IPS-NIHi11 (cell line): ENCODE results near the gene CLIP2.
A peak's percentile ranks its signal among the peaks of the same experiment; 100 is the strongest.
"Not testable (repeated sequence)": the region's sequence is repeated elsewhere in the genome, so short reads cannot be mapped to it uniquely, and the experiment has no call there.

ENCODE experiments used
- DNase-seq: peaks from one replicate; pipeline ENCODE4 v3.0.0; 2012; ENCODE audit warnings: mixed read lengths, low spot score

Gene CLIP2

DNA sequence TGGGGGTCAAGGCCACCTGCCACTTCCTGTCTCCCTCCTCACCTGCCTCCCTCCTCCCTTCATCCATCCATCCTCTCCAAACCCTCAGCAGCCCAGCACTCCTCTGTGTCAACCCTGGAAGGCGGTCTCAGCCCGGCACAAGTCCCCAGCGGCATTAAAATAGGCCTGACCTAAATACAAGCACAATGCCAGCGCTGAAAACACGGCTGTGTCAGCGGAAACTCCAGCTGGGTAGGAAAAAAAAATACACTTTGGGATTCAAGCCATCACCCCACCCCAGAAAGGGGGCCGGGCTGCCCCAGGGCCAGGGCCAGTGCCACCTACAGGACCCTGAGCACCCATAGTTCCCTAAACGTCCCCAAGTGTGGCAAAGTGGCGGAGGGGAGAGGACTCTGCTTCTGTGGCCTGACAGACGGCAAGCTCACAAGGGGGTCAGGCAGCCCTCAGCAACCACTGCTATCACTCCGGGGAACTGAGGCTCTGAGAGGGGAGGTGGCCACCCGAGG, 141.8 kb downstream of the CLIP2 start:
- DNase-seq: no peak

DNA sequence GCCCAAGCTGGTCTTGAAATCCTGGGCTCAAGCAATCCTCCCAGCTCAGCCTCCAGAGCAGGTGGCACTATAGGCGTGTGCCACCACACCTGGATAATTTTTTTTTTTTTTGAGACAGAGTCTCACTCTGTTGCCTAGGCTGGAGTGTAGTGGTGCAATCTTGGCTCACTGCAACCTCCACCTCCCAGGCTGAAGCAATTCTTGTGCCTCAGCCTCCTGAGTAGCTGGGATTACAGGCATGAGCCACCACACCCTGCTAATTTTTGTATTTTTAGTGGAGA, 148.0 kb downstream of the CLIP2 start:
- not testable (repeated sequence) for DNase-seq

DNA sequence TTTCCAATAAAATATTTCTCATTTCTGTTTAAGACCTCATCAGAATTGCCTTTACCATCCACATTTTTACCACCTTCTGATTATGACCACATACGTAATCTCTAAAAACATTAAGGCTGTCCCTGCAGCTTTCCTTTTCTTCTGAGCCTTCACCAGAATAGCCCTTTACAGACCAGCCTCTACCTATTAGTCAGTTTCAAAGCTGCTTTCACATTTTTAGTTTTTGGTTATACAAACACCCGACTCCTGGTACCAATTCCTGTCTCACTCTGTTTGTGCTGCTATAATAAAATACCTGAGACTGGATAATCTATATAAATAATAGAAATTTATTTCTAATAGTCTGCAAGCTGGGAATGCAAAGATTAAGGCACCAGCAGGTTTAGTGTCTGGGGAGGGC, 149.1 kb downstream of the CLIP2 start:
- DNase-seq: no peak

DNA sequence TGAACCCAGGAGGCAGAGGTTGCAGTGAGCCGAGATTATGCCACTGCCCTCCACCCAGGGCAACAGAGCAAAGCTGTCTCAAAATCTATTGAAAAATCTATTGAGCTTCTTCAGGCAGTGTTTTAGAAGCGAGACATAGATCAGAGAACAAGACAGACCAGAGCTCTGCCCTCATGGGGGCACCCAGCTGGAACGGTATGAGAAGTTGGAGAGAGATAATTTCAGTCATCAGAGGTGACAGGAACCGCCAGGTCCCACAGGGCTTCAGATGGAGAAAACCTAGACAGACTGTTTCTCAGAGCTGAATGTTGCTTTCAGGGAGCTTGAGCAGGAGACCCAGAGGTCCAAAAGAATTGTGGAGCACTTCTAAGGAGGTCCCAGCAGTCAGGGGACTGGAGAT, 150.3 kb downstream of the CLIP2 start:
- no peak for DNase-seq

DNA sequence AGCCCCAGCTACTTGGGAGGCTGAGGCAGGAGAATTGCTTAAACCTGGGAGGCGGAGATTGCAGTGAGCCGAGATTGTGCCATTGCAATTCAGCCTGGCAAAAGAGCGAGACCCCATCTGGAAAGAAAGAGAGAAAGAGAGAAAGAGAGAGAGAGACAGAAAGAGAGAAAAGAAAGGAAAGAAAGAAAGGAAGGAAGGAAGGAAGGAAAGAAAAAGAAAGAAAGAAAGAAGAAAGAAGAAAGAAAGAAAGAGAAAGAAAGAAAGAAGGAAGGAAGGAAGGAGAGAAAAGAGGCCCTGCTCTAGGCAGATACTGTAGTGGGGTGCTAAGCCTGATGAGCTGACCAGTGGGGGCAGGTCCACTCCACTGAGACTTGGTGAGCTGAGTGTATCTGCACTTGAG, 150.9 kb downstream of the CLIP2 start:
- DNase-seq: not testable (repeated sequence)

DNA sequence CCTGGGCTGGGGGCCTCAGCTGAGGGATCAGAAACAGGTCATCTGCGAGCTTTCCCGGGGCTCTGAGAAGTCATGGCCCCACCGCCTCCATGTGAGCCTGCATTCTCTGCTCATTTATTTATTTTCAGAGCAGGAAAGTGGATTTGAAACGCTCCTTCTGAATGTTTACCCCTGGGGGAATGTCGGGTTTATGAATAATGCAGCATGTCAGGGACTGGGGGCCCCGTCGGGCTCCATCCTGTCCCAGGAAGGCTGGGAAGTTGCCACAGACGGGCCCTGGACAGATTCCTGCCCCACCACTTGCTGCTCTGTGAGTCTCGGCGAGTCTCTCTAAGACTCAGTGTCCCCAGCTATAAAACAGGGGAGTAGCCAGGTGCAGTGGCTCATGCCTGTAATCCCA, 152.6 kb downstream of the CLIP2 start:
- no peak for DNase-seq

DNA sequence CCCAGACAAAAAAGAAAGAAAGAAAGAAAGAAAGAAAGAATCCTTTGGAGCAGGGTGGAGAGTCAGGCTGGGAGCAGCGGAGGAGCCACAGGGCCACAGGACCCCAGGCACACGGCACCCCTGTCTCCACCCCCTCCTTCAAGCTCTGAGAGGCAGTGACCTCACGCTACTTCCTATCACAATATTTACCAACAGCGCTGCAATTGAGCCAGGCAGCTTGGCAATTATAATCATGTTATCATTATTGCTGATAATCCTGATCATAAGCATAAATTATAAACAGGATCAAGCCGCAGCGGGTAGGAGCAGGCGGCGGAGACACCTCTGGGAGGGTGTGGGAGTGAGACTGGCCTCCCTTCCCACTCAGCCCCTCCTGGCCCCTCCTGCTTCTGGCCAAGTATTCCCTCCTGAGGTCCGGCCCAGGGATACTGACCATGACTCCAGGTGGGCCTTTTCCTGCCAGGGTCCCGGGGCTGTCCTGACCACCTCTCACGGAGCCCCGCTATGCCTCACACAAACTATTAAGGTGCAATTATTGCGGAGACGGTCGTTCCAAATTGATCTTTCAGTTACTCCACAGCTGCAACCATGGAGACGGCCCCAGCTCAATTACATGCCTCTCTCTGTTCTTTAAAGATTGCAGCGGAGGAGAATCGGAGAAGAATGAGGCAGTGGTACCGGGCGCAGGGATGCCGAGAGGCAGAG, 154.5 kb downstream of the CLIP2 start:
- DNase-seq: peak; percentile 6

DNA sequence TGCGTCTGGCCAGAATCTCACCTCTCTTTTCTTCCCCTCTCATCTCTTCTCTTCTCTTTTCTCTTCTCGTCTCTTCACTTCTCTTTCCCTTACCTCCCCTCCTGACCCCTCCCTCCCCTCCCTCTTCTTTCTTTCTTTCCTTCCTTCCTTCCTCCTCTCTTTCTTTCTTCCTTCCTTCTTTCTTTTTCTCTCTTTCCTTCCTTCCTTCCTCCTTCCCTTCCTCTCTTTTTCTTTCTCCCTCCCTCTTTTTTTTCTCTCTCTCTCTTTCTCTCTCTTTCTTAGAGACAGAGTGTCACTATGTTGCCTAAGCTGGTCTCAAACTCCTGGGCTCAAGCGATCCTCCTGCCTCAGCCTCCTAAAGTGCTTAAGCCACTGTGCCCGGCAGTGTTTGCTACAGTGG, 159.9 kb downstream of the CLIP2 start:
- DNase-seq: no peak

DNA sequence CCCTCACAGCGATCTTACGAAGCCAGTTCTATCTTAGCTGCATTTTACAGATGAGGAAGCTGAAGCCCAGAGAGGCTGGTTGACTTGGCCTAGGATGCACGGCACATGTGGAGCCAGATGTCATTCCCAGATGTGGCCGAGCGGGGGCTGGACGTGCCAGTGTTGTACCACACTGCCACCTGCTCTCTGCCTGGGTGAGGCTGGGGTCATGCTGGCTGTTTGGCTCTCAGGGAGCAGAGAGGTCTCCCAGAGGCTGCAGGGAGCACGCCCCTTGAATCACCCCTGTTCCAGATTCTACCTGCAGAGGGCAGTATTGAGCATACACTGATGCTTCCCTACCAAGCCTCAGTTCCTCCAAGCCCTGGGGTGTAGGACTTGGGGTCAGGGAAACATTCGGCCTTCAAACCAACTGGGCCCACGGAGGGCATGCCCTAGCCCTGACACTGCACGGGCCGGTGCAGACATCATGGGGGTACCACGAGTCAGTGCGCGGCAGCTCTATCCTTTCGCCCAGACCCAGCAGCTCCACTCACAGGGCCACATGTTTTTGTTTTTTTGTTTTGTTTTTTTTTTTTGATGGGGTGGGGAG, 160.7 kb downstream of the CLIP2 start:
- peak; percentile 84 for DNase-seq

DNA sequence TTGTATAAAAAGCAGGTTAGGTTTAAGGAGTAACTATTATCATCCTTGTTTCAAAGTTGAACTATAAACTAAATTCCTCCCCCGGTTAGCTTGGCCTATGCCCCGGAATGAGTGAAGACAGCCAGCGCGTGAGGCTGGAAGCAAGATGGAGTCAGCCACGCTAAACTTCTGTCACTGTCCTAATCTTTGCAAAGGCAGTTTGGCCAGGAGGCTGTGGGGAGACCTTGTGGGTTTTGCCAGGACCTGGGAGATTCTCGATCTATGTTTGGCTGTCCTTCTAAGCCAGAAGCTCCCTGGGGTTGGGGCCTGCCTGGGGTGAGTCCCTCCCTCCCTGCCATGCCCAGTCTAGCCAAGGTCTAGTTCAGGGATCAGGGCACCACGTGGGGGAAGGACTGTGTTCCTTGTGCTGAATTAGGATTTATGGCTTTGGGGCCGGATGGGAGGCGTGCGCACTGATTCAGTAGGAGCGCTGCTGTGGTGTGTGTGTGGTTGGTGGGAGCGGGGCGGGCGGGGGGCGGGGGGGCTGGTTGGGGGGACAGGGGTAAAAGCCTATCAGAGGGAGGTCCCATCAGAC, 163.6 kb downstream of the CLIP2 start:
- DNase-seq: no peak

DNA sequence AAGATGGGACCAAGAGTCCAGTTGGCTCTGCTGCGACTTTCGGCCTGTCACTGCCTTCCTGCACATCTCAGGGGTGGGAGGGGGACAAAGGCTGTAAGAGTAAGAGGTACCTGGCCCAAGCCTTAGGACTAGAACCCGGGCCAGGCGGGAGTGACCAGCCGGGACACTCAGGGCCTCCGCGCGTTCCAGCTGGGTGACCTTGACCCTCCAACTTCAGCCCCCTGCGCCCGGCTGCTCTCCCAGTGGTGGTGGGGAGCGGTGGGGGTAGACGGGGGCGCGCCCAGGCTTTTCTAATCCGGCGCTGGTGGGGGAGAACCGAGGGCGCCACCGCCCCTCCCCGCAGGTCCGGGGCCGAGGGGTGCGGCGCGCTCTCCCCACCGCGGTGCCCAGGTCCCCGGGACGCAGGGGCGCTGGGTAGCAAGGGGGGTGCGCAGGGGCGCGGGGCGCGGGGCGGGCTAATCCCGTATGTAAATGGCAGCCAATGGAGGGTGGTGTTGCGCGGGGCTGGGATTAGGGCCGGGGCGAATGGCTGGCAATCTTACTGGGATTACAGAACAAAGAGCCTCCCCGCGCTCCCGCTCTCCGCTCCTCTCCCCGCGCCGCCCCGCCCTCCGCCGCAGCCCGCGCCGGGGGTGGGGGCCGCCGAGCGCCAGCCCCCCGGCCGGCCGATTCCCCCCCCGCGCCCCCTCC, 164.3 kb downstream of the CLIP2 start, which contains the start of gene GTF2IRD1:
Gene GTF2IRD1 (plus strand): TSS at position 585 of the 690 bp plus-strand sequence. CDS start 54,175 bp downstream, outside the sequence.
- peak; percentile 88 for DNase-seq

DNA sequence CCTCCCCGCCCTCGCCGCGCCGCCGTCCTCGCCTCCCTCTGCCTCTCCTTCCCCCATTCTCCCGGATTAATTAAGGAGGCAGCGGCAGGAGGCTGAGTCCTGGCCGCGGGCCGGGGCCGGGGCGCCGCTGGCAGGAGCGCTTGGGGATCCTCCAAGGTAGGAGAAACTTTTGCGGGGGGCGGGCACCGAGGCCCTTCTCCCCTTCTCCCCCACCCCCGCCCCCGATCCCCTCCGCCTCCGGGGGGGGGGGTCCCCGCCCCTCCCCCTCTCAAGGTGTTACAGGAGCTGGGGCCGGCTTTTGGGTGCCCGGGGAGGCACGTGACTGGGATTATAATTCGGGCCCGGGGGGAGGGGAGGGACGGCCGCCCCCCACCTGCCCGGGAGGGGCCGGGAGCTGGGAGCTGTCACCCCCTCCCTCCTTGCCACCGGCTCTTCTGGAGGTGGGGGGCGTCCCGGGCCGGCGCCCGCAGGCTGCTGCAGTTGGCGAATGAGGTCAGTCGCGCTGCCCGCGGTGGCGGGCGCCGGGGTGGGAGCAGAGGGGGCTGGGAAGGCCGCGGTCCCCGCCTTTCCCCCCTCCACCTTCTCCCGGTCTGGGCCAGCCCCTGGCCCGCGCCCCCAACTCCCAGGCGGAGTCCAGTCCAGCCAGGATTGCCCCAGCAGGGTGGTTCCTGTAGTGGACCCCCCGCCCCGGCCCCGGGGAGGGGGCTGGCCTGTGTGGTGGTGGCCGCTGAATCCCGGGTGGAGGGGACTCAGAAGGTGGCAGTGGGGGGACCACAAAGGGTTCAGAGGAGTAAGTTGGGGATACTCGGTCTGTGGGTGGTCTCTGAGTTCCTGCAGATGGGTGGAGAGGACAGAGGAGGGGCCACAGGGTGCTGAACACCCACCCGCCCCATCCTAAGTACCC, 165.1 kb downstream of the CLIP2 start:
- peak; percentile 69 for DNase-seq

DNA sequence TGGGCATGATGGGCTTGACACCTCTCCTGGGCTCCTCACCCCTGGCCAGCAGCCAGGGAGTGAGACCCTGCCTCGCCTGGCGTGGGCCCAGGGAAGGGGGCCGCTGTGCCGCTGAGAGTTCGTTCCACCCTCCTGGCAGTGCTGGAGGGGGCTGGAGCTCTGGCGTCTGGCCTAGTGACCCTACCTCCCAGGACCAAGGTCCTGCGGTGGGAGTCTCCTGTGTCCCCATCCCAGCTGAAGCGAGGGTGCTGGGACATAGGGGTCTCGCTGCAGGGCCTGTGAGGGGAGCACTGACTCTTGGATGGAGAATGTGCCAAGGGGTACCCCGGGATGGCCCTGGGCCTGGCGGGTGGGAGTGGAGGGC, 165.7 kb downstream of the CLIP2 start:
- DNase-seq: no peak

DNA sequence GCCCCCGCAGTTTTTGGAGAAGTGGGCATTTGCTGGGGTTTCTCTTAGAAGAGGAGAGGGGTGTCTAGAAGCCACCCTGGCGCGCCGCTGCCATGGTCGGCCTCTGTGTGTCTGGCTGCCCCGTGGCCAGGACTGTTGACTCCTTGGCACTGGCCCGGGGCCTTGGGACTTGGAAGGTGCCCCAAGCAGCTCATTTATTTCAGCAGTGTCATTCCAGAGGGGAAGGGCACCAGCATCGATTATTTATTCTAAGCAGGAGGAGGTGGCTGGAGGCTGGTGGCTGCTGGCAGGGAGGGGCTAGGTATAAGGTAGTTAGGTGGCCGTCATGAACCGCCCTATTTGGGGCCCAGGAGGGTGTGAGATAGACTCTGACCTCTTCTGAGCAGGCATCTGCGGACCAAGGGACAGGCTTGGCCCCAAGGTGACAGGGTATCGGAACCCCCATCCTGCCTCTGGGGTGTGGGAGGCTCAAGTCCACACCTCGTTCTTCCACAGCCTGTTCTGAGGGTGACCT, 166.1 kb downstream of the CLIP2 start:
- DNase-seq: no peak
